Glutamatergic neuron (in vitro differentiated cells): ENCODE measurements around the gene JAZF1. TPM values are rescaled to one million over a fixed set of nuclear protein-coding genes. Genes with fewer than 3 reads are reported as not detected.

Source experiments
- DNase-seq: peaks from one replicate; pipeline ENCODE4 v3.0.0; 2022
- H3K27ac Mint-ChIP-seq: one replicate; pipeline ENCODE4 v1.8.0; 2020; ENCODE audit warnings: mild to moderate bottlenecking, mixed read lengths, inconsistent platforms; ENCODE audit not compliant: unreplicated experiment
- H3K27me3 Mint-ChIP-seq: one replicate; pipeline ENCODE4 v1.8.0; 2020; ENCODE audit warnings: mild to moderate bottlenecking, moderate library complexity, mixed read lengths, inconsistent platforms; ENCODE audit not compliant: unreplicated experiment
- H3K36me3 Mint-ChIP-seq: one replicate; pipeline ENCODE4 v1.8.0; 2020; ENCODE audit warnings: mild to moderate bottlenecking, mixed read lengths, inconsistent platforms; ENCODE audit not compliant: unreplicated experiment
- H3K4me1 Mint-ChIP-seq: one replicate; pipeline ENCODE4 v1.8.0; 2020; ENCODE audit warnings: mild to moderate bottlenecking, low read depth, mixed read lengths, inconsistent platforms; ENCODE audit not compliant: unreplicated experiment
- H3K4me3 Mint-ChIP-seq: one replicate; pipeline ENCODE4 v1.8.0; 2020; ENCODE audit warnings: mild to moderate bottlenecking, mixed read lengths, inconsistent platforms; ENCODE audit not compliant: unreplicated experiment
- H3K9me3 Mint-ChIP-seq: one replicate; pipeline ENCODE4 v1.8.0; 2020; ENCODE audit warnings: mild to moderate bottlenecking, moderate library complexity, mixed read lengths, inconsistent platforms; ENCODE audit not compliant: unreplicated experiment
- CTCF ChIP-seq: fragments of 200-600 bp; sonication (generic); IDR thresholded peaks from one replicate; pipeline ENCODE4 v1.5.0; 2021; ENCODE audit not compliant: partially characterized antibody, unreplicated experiment
- total RNA-seq: library from RNA; stranded (reverse); fragmentation: NEBNext Ultra II Directional; extraction: Animal tissue kit (Norgen Biotek cat#: 25700); gene quantifications from one replicate; pipeline ENCODE4 v1.2.1, GENCODE V29; 2021; ENCODE audit not compliant: unreplicated experiment

Gene JAZF1
- total RNA-seq, 1 donor from 2014 or later = 14.1 TPM

GRCh38 chr7:28106321-28106829 lies 74.2 kb downstream of the JAZF1 start:
- TF ChIP-seq CTCF = no peak
- no peak for DNase-seq
- no peak overlapping the region for H3K4me3 Mint-ChIP-seq
- H3K9me3 Mint-ChIP-seq = peaks cover 4% of the 10 kb centered on the region
- H3K27ac Mint-ChIP-seq = no peak overlapping the region
- H3K27me3 Mint-ChIP-seq = peaks cover 7% of the 10 kb centered on the region
- peaks cover 10% of the 10 kb centered on the region for H3K36me3 Mint-ChIP-seq
- H3K4me1 Mint-ChIP-seq = peaks cover 5% of the 10 kb centered on the region

- Mint-ChIP-seq H3K9me3 (peaks cover 4% of the 10 kb centered on the region), H3K27me3 (peaks cover 7% of the 10 kb centered on the region), H3K4me3 (no peak overlapping the region), H3K36me3 (peaks cover 10% of the 10 kb centered on the region), H3K27ac (no peak overlapping the region), H3K4me1 (peaks cover 5% of the 10 kb centered on the region)
- DNase-seq = no peak
- no peak for TF ChIP-seq CTCF
These were observed 75.4 kb downstream of the JAZF1 start for GRCh38 chr7:28105234-28105633.

GRCh38 chr7:28104811-28105210 lies 75.8 kb downstream of the JAZF1 start:
- no peak for TF ChIP-seq CTCF
- Mint-ChIP-seq H3K27me3 (peaks cover 7% of the 10 kb centered on the region), H3K27ac (no peak overlapping the region), H3K36me3 (peaks cover 10% of the 10 kb centered on the region), H3K4me1 (peaks cover 5% of the 10 kb centered on the region), H3K4me3 (no peak overlapping the region), H3K9me3 (peaks cover 4% of the 10 kb centered on the region)
- no peak for DNase-seq

- H3K36me3 Mint-ChIP-seq = peaks cover 10% of the 10 kb centered on the region
- peaks cover 7% of the 10 kb centered on the region for H3K27me3 Mint-ChIP-seq
- peaks cover 4% of the 10 kb centered on the region for H3K9me3 Mint-ChIP-seq
- no peak overlapping the region for H3K27ac Mint-ChIP-seq
- no peak for TF ChIP-seq CTCF
- no peak overlapping the region for H3K4me3 Mint-ChIP-seq
- DNase-seq = no peak
- H3K4me1 Mint-ChIP-seq = peaks cover 5% of the 10 kb centered on the region
These were observed 76.5 kb downstream of the JAZF1 start for GRCh38 chr7:28104041-28104541.

- Mint-ChIP-seq H3K4me3 (no peak overlapping the region), H3K9me3 (peaks cover 4% of the 10 kb centered on the region), H3K27me3 (peaks cover 5% of the 10 kb centered on the region), H3K36me3 (peaks cover 10% of the 10 kb centered on the region), H3K4me1 (no peaks in the 10 kb centered on the region), H3K27ac (no peak overlapping the region)
- no peak for TF ChIP-seq CTCF
- DNase-seq = no peak
These were observed 77.8 kb downstream of the JAZF1 start for GRCh38 chr7:28102797-28103196.
